K562 (cell line): ENCODE measurements around the gene PRKRIP1. TPM values are rescaled to one million over a fixed set of nuclear protein-coding genes. Genes with fewer than 3 reads are reported as not detected.
A peak's percentile ranks its signal among the peaks of the same experiment; 100 is the strongest.

Experiments
- DMBX1 ChIP-seq: fragments of 250-450 bp; sonication (Bioruptor Pico); IDR thresholded peaks from 2 replicates; pipeline ENCODE4 v1.8.0; 2022; ENCODE audit warnings: inconsistent platforms, mild to moderate bottlenecking, moderate library complexity, borderline replicate concordance
- FUS ChIP-seq: fragments of 200-400 bp; formaldehyde crosslinking; optimal IDR thresholded peaks from 2 replicates; pipeline ENCODE3; 2017; ENCODE audit warnings: low read depth, low read length
- HNRNPL ChIP-seq: fragments of 200-400 bp; formaldehyde crosslinking; IDR thresholded peaks from 2 replicates; pipeline ENCODE4 v1.6.1; 2017; ENCODE audit warnings: low read depth, mild to moderate bottlenecking, low read length
- KAT2B ChIP-seq: IDR thresholded peaks from one replicate; pipeline ENCODE4 v1.6.1; 2012; ENCODE audit warnings: low read depth, mild to moderate bottlenecking, control low read depth, inconsistent platforms, low read length, moderate library complexity
- KLF16 ChIP-seq: IDR thresholded peaks from 2 replicates; pipeline ENCODE4 v1.6.1; 2016; ENCODE audit warnings: antibody characterized with exemption
- RAD51 ChIP-seq: fragments of 450-650 bp; IDR thresholded peaks from 2 replicates; pipeline ENCODE4 v1.7.1; 2016; ENCODE audit warnings: low read depth, mild to moderate bottlenecking, borderline replicate concordance
- ZNF507 ChIP-seq: conservative IDR thresholded peaks from 2 replicates; pipeline ENCODE4 v1.6.1; 2017; ENCODE audit warnings: missing genetic modification characterization, missing compliant biosample characterization
- polyA plus RNA-seq, 8 experiments: library from polyadenylated mRNA; depleted of rRNA in 4 of 8; stranded (reverse) in 5 of 8; unstranded in 3 of 8; fragments of >200 nt; fragmentation: Nextera tagmentation in 2 of 8; fragmentation: Illumina TruSeq in 1 of 8; extraction: Ambion mirVana in 2 of 8; extraction: Trizol in 1 of 8; gene quantifications; 2 replicates each; pipeline versions ENCODE4 v1.2.1 to v1.2.3, GENCODE V29; 2011 to 2014; ENCODE audit warnings: inconsistent platforms in 1 of 8, missing spikeins in 1 of 8
- total RNA-seq, 7 experiments: library from RNA; depleted of rRNA in 6 of 7; stranded (reverse); fragments of >200 nt in 6 of 7; fragmentation: Illumina TruSeq in 2 of 7; extraction: Trizol in 2 of 7; gene quantifications; 2 replicates each; pipeline versions ENCODE4 v1.2.1 to v1.2.3, GENCODE V29; 2011 to 2021; ENCODE audit warnings: low replicate concordance in 1 of 7
- TF ChIP-seq, protein P1 (sequence below), 3 experiments: fragments of 200-800 bp in 1 of 3; fragments of 250-450 bp in 1 of 3; fragments of 450-650 bp in 1 of 3; sonication (Bioruptor Pico) in 1 of 3; sonication (Bioruptor generic) in 1 of 3; formaldehyde crosslinking in 1 of 3; IDR thresholded peaks; 2 replicates each; pipeline versions ENCODE4 v1.6.1 to v1.8.0; 2016 to 2022; ENCODE audit warnings: mild to moderate bottlenecking in 2 of 3, missing genetic modification characterization in 2 of 3, missing compliant biosample characterization in 1 of 3, moderate library complexity in 1 of 3
- TF ChIP-seq, protein P2 (sequence below): fragments of 200-800 bp; sonication (Bioruptor generic); IDR thresholded peaks from 2 replicates; pipeline ENCODE4 v1.6.1; 2017; ENCODE audit warnings: missing genetic modification characterization, missing compliant biosample characterization
- TF ChIP-seq, protein P3 (sequence below): fragments of 250-450 bp; sonication (Bioruptor Pico); IDR thresholded peaks from 2 replicates; pipeline ENCODE4 v1.4.0; 2020; ENCODE audit warnings: mild to moderate bottlenecking, moderate library complexity, borderline replicate concordance
- TF ChIP-seq, protein P4 (sequence below): fragments of 450-650 bp; formaldehyde crosslinking; IDR thresholded peaks from 2 replicates; pipeline ENCODE4 v1.4.0; 2022; ENCODE audit warnings: missing genetic modification characterization
- TF ChIP-seq, protein P5 (sequence below), 2 experiments: fragments of 450-650 bp; IDR thresholded peaks; 2 replicates each; pipeline ENCODE4 v1.6.1; 2018; ENCODE audit warnings: mild to moderate bottlenecking in 2 of 2, low read depth in 1 of 2; ENCODE audit not compliant: partially characterized antibody in 2 of 2

The PRKRIP1 gene
- total and polyA plus RNA-seq, 9 of the 15 experiments (the other 6 are each of a cell fraction or from before 2014, with no cell fraction given): 14.9 to 52.1 (median 19.8) TPM

DNA sequence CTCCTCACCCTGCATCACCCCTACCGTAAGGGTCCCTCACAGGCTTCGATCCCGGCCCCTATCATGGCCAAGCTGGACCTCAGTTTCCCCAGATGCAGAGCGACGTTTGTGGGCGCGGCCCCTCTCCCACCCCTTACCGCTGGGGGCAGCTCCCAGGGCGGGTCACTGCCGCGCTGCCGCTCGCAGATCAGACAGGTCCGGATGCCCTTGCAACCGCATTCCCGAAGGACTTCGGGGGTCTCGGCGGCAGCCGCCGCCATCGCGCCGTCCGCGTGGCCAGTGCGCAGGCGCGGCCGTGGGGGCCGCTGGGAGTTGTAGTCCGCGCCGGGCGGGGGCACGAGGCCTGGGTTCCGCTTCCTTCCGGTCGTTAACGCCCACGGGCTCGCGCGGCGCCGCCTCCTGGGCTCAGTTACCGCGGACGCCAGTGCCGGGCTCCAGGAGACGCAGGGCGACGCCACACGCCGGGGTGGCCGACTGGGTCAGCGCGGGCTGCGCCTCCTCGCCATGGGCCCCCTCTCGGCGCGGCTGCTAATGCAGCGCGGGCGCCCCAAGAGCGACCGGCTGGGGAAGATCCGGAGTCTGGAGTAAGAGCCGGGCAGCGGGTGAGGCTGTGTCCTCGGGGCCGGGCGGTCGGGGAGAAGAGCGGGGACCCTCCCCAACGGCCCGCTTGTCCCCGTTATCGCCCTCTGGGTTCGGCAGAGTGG lies 68.6 kb downstream of the PRKRIP1 start, which contains the start of the genes ALKBH4 and LRWD1 (continued):
- TF ChIP-seq, protein P1, sequence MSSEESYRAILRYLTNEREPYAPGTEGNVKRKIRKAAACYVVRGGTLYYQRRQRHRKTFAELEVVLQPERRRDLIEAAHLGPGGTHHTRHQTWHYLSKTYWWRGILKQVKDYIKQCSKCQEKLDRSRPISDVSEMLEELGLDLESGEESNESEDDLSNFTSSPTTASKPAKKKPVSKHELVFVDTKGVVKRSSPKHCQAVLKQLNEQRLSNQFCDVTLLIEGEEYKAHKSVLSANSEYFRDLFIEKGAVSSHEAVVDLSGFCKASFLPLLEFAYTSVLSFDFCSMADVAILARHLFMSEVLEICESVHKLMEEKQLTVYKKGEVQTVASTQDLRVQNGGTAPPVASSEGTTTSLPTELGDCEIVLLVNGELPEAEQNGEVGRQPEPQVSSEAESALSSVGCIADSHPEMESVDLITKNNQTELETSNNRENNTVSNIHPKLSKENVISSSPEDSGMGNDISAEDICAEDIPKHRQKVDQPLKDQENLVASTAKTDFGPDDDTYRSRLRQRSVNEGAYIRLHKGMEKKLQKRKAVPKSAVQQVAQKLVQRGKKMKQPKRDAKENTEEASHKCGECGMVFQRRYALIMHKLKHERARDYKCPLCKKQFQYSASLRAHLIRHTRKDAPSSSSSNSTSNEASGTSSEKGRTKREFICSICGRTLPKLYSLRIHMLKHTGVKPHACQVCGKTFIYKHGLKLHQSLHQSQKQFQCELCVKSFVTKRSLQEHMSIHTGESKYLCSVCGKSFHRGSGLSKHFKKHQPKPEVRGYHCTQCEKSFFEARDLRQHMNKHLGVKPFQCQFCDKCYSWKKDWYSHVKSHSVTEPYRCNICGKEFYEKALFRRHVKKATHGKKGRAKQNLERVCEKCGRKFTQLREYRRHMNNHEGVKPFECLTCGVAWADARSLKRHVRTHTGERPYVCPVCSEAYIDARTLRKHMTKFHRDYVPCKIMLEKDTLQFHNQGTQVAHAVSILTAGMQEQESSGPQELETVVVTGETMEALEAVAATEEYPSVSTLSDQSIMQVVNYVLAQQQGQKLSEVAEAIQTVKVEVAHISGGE (CRISPR knock-in tag; IDR thresholded peaks at IDR 0.05): peak in 2 of 3 experiments; percentile 41 to 86; a peak in 2 of 6 replicates
- TF ChIP-seq, protein P2, sequence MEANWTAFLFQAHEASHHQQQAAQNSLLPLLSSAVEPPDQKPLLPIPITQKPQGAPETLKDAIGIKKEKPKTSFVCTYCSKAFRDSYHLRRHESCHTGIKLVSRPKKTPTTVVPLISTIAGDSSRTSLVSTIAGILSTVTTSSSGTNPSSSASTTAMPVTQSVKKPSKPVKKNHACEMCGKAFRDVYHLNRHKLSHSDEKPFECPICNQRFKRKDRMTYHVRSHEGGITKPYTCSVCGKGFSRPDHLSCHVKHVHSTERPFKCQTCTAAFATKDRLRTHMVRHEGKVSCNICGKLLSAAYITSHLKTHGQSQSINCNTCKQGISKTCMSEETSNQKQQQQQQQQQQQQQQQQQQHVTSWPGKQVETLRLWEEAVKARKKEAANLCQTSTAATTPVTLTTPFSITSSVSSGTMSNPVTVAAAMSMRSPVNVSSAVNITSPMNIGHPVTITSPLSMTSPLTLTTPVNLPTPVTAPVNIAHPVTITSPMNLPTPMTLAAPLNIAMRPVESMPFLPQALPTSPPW (CRISPR knock-in tag): peak; percentile 94
- TF ChIP-seq, protein P3, sequence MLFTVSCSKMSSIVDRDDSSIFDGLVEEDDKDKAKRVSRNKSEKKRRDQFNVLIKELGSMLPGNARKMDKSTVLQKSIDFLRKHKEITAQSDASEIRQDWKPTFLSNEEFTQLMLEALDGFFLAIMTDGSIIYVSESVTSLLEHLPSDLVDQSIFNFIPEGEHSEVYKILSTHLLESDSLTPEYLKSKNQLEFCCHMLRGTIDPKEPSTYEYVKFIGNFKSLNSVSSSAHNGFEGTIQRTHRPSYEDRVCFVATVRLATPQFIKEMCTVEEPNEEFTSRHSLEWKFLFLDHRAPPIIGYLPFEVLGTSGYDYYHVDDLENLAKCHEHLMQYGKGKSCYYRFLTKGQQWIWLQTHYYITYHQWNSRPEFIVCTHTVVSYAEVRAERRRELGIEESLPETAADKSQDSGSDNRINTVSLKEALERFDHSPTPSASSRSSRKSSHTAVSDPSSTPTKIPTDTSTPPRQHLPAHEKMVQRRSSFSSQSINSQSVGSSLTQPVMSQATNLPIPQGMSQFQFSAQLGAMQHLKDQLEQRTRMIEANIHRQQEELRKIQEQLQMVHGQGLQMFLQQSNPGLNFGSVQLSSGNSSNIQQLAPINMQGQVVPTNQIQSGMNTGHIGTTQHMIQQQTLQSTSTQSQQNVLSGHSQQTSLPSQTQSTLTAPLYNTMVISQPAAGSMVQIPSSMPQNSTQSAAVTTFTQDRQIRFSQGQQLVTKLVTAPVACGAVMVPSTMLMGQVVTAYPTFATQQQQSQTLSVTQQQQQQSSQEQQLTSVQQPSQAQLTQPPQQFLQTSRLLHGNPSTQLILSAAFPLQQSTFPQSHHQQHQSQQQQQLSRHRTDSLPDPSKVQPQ (CRISPR knock-in tag): no peak
- TF ChIP-seq, protein P4, sequence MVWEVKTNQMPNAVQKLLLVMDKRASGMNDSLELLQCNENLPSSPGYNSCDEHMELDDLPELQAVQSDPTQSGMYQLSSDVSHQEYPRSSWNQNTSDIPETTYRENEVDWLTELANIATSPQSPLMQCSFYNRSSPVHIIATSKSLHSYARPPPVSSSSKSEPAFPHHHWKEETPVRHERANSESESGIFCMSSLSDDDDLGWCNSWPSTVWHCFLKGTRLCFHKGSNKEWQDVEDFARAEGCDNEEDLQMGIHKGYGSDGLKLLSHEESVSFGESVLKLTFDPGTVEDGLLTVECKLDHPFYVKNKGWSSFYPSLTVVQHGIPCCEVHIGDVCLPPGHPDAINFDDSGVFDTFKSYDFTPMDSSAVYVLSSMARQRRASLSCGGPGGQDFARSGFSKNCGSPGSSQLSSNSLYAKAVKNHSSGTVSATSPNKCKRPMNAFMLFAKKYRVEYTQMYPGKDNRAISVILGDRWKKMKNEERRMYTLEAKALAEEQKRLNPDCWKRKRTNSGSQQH: 0 out of 2 replicates have a peak, but pooled peaks have one; percentile 25
- no peak for TF ChIP-seq DMBX1 (CRISPR knock-in tag)
- TF ChIP-seq FUS: peak; percentile 92
- TF ChIP-seq, protein P5, sequence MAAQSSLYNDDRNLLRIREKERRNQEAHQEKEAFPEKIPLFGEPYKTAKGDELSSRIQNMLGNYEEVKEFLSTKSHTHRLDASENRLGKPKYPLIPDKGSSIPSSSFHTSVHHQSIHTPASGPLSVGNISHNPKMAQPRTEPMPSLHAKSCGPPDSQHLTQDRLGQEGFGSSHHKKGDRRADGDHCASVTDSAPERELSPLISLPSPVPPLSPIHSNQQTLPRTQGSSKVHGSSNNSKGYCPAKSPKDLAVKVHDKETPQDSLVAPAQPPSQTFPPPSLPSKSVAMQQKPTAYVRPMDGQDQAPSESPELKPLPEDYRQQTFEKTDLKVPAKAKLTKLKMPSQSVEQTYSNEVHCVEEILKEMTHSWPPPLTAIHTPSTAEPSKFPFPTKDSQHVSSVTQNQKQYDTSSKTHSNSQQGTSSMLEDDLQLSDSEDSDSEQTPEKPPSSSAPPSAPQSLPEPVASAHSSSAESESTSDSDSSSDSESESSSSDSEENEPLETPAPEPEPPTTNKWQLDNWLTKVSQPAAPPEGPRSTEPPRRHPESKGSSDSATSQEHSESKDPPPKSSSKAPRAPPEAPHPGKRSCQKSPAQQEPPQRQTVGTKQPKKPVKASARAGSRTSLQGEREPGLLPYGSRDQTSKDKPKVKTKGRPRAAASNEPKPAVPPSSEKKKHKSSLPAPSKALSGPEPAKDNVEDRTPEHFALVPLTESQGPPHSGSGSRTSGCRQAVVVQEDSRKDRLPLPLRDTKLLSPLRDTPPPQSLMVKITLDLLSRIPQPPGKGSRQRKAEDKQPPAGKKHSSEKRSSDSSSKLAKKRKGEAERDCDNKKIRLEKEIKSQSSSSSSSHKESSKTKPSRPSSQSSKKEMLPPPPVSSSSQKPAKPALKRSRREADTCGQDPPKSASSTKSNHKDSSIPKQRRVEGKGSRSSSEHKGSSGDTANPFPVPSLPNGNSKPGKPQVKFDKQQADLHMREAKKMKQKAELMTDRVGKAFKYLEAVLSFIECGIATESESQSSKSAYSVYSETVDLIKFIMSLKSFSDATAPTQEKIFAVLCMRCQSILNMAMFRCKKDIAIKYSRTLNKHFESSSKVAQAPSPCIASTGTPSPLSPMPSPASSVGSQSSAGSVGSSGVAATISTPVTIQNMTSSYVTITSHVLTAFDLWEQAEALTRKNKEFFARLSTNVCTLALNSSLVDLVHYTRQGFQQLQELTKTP (IDR thresholded peaks at IDR 0.05; ENCODE audit: low read depth in 1 of 2, partially characterized antibody in 2 of 2): no peak
- TF ChIP-seq KAT2B: peak; percentile 28
- no peak for TF ChIP-seq KLF16
- peak; percentile 92 for TF ChIP-seq HNRNPL
- no peak for TF ChIP-seq RAD51
- TF ChIP-seq ZNF507 (tag): no peak
